Liver (tissue), 3 donors: Measurements from ENCODE around the gene CGB3.

Experiments used
- FOXA1 ChIP-seq: IDR thresholded peaks from 2 replicates; pipeline ENCODE4 v1.6.1; 2016; ENCODE audit warnings: antibody characterized with exemption
- GABPA ChIP-seq, 2 donors: IDR thresholded peaks in 1 of 2; conservative IDR thresholded peaks in 1 of 2; 2 replicates each; pipeline ENCODE4 v1.6.1; 2016; ENCODE audit warnings: antibody characterized with exemption in 2 of 2, mild to moderate bottlenecking in 1 of 2, moderate library complexity in 1 of 2
- HNF4G ChIP-seq: IDR thresholded peaks from 2 replicates; pipeline ENCODE4 v1.6.1; 2016; ENCODE audit warnings: antibody characterized with exemption
- JUND ChIP-seq, 2 donors: IDR thresholded peaks; 2 replicates each; pipeline ENCODE4 v1.6.1; 2016; ENCODE audit warnings: antibody characterized with exemption in 2 of 2
- NR2F2 ChIP-seq: IDR thresholded peaks from 2 replicates; pipeline ENCODE4 v1.6.1; 2016; ENCODE audit warnings: antibody characterized with exemption
- RAD21 ChIP-seq, 2 donors: IDR thresholded peaks; 2 replicates each; pipeline ENCODE4 v1.6.1; 2016; ENCODE audit warnings: antibody characterized with exemption in 2 of 2, mild to moderate bottlenecking in 2 of 2
- TAF1 ChIP-seq: conservative IDR thresholded peaks from 2 replicates; pipeline ENCODE4 v1.6.1; 2016; ENCODE audit warnings: antibody characterized with exemption, mild to moderate bottlenecking
- TF ChIP-seq, protein P1 (sequence below): IDR thresholded peaks from 2 replicates; pipeline ENCODE4 v1.6.1; 2016; ENCODE audit warnings: antibody characterized with exemption, mild to moderate bottlenecking
- TF ChIP-seq, protein P2 (sequence below): fragments of 150-350 bp; IDR thresholded peaks from 2 replicates; pipeline ENCODE4 v1.5.1; 2017; ENCODE audit warnings: improper control_type of control experiment, low read depth, low read length; ENCODE audit not compliant: missing input control
- TF ChIP-seq, protein P3 (sequence below): IDR thresholded peaks from 2 replicates; pipeline ENCODE4 v1.6.1; 2016; ENCODE audit warnings: antibody characterized with exemption
- TF ChIP-seq, protein P4 (sequence below): IDR thresholded peaks from 2 replicates; pipeline ENCODE4 v1.6.1; 2016; ENCODE audit warnings: antibody characterized with exemption
- donor health status: healthy.
- donor health status: healthy.

DNA sequence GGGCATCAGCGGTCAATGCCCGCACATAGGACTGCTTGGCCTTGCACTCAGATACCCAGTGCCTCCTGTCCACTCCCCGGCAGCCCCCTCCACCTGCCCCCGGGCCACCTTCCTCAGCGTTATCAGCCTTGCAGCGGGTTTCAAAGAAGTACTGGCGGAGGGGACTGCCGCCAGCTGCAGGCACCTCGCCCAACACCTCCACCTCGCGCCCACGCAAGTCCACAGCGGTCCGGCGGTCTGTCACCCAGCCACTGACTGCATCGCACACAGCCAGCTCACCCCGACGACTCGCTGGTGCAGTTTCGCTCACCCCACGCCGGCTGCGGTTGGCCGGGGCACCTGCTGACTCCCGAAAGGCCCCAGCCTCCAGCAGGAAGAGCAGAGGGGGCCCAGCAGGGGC, 37.3 kb upstream of the CGB3 start:
- TF ChIP-seq, protein P1, sequence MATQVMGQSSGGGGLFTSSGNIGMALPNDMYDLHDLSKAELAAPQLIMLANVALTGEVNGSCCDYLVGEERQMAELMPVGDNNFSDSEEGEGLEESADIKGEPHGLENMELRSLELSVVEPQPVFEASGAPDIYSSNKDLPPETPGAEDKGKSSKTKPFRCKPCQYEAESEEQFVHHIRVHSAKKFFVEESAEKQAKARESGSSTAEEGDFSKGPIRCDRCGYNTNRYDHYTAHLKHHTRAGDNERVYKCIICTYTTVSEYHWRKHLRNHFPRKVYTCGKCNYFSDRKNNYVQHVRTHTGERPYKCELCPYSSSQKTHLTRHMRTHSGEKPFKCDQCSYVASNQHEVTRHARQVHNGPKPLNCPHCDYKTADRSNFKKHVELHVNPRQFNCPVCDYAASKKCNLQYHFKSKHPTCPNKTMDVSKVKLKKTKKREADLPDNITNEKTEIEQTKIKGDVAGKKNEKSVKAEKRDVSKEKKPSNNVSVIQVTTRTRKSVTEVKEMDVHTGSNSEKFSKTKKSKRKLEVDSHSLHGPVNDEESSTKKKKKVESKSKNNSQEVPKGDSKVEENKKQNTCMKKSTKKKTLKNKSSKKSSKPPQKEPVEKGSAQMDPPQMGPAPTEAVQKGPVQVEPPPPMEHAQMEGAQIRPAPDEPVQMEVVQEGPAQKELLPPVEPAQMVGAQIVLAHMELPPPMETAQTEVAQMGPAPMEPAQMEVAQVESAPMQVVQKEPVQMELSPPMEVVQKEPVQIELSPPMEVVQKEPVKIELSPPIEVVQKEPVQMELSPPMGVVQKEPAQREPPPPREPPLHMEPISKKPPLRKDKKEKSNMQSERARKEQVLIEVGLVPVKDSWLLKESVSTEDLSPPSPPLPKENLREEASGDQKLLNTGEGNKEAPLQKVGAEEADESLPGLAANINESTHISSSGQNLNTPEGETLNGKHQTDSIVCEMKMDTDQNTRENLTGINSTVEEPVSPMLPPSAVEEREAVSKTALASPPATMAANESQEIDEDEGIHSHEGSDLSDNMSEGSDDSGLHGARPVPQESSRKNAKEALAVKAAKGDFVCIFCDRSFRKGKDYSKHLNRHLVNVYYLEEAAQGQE = no peak
- TF ChIP-seq, protein P2, sequence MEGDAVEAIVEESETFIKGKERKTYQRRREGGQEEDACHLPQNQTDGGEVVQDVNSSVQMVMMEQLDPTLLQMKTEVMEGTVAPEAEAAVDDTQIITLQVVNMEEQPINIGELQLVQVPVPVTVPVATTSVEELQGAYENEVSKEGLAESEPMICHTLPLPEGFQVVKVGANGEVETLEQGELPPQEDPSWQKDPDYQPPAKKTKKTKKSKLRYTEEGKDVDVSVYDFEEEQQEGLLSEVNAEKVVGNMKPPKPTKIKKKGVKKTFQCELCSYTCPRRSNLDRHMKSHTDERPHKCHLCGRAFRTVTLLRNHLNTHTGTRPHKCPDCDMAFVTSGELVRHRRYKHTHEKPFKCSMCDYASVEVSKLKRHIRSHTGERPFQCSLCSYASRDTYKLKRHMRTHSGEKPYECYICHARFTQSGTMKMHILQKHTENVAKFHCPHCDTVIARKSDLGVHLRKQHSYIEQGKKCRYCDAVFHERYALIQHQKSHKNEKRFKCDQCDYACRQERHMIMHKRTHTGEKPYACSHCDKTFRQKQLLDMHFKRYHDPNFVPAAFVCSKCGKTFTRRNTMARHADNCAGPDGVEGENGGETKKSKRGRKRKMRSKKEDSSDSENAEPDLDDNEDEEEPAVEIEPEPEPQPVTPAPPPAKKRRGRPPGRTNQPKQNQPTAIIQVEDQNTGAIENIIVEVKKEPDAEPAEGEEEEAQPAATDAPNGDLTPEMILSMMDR = no peak
- TF ChIP-seq GABPA (IDR thresholded peaks at IDR 0.05 in 1 of 2, conservative IDR thresholded peaks at IDR 0.05 in 1 of 2) (no peak), TAF1 (no peak), HNF4G (no peak), JUND (IDR thresholded peaks at IDR 0.05) (no peak), RAD21 (IDR thresholded peaks at IDR 0.05) (no peak), NR2F2 (no peak), FOXA1 (no peak)
- TF ChIP-seq, protein P3, sequence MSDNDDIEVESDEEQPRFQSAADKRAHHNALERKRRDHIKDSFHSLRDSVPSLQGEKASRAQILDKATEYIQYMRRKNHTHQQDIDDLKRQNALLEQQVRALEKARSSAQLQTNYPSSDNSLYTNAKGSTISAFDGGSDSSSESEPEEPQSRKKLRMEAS = no peak
- TF ChIP-seq, protein P4, sequence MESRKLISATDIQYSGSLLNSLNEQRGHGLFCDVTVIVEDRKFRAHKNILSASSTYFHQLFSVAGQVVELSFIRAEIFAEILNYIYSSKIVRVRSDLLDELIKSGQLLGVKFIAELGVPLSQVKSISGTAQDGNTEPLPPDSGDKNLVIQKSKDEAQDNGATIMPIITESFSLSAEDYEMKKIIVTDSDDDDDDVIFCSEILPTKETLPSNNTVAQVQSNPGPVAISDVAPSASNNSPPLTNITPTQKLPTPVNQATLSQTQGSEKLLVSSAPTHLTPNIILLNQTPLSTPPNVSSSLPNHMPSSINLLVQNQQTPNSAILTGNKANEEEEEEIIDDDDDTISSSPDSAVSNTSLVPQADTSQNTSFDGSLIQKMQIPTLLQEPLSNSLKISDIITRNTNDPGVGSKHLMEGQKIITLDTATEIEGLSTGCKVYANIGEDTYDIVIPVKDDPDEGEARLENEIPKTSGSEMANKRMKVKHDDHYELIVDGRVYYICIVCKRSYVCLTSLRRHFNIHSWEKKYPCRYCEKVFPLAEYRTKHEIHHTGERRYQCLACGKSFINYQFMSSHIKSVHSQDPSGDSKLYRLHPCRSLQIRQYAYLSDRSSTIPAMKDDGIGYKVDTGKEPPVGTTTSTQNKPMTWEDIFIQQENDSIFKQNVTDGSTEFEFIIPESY = no peak
